ENCODE measurements around the gene HJURP. TPM values are rescaled to one million over a fixed set of nuclear protein-coding genes. Genes with fewer than 3 reads are reported as not detected.

Gene HJURP
- total and polyA plus RNA-seq, 4 donors, result 4.9 to 11.4 (median 9.7) TPM

GRCh38 chr2:233817361-233817911 lies 36.9 kb downstream of the HJURP start:
- no peak overlapping the region for H3K4me3 ChIP-seq (ENCODE audit: low read depth, low read length)
- WGBS (ENCODE audit: insufficient coverage), result 87% methylated on average over 3 of the region's 3 CpGs
- no peak overlapping the region for H3K27ac ChIP-seq (ENCODE audit: low read depth, low read length)
- DNase-seq (ENCODE audit: low read depth in 4 of 6, low spot score in 6 of 6), result no peak
- H3K9me3 ChIP-seq (ENCODE audit: control insufficient read depth, insufficient read depth, low read length), result no peaks in the 10 kb centered on the region
- no peaks in the 10 kb centered on the region for H3K27me3 ChIP-seq (ENCODE audit: control insufficient read depth, insufficient read depth, low read length)
- H3K36me3 ChIP-seq (ENCODE audit: control insufficient read depth, insufficient read depth, low read length), result no peaks in the 10 kb centered on the region
- peaks cover 5% of the 10 kb centered on the region for H3K4me1 ChIP-seq (ENCODE audit: control insufficient read depth, insufficient read depth, low read length)

GRCh38 chr2:233816771-233817170 lies 37.6 kb downstream of the HJURP start:
- H3K4me3 ChIP-seq (ENCODE audit: low read depth, low read length), result no peak overlapping the region
- no peaks in the 10 kb centered on the region for H3K9me3 ChIP-seq (ENCODE audit: control insufficient read depth, insufficient read depth, low read length)
- DNase-seq (ENCODE audit: low read depth in 4 of 6, low spot score in 6 of 6), result no peak
- no peak overlapping the region for H3K27ac ChIP-seq (ENCODE audit: low read depth, low read length)
- H3K36me3 ChIP-seq (ENCODE audit: control insufficient read depth, insufficient read depth, low read length), result no peaks in the 10 kb centered on the region
- WGBS (ENCODE audit: insufficient coverage), result 94% methylated on average over 3 of the region's 4 CpGs
- no peaks in the 10 kb centered on the region for H3K27me3 ChIP-seq (ENCODE audit: control insufficient read depth, insufficient read depth, low read length)
- H3K4me1 ChIP-seq (ENCODE audit: control insufficient read depth, insufficient read depth, low read length), result peaks cover 5% of the 10 kb centered on the region

- Histone ChIP-seq H3K9me3 (ENCODE audit: control insufficient read depth, insufficient read depth, low read length) (no peaks in the 10 kb centered on the region), H3K27me3 (ENCODE audit: control insufficient read depth, insufficient read depth, low read length) (no peaks in the 10 kb centered on the region), H3K27ac (ENCODE audit: low read depth, low read length) (no peak overlapping the region), H3K4me1 (ENCODE audit: control insufficient read depth, insufficient read depth, low read length) (peaks cover 5% of the 10 kb centered on the region), H3K4me3 (ENCODE audit: low read depth, low read length) (no peak overlapping the region), H3K36me3 (ENCODE audit: control insufficient read depth, insufficient read depth, low read length) (no peaks in the 10 kb centered on the region)
- DNase-seq (ENCODE audit: low read depth in 4 of 6, low spot score in 6 of 6), result peak in 2 of 6 donors; percentile 24 to 34
- 0% methylated on average over 1 of the region's 2 CpGs for WGBS (ENCODE audit: insufficient coverage)
Measured at GRCh38 chr2:233816334-233816733, 38.0 kb downstream of the HJURP start.

GRCh38 chr2:233815861-233816260 lies 38.5 kb downstream of the HJURP start:
- WGBS (ENCODE audit: insufficient coverage), result no CpG with 5 or more reads among the region's 6 CpGs

GRCh38 chr2:233814056-233814835 lies 40.1 kb downstream of the HJURP start:
- peaks cover 5% of the 10 kb centered on the region for H3K4me1 ChIP-seq (ENCODE audit: control insufficient read depth, insufficient read depth, low read length)
- H3K27ac ChIP-seq (ENCODE audit: low read depth, low read length), result no peak overlapping the region
- no peaks in the 10 kb centered on the region for H3K9me3 ChIP-seq (ENCODE audit: control insufficient read depth, insufficient read depth, low read length)
- no peaks in the 10 kb centered on the region for H3K27me3 ChIP-seq (ENCODE audit: control insufficient read depth, insufficient read depth, low read length)
- no peak overlapping the region for H3K4me3 ChIP-seq (ENCODE audit: low read depth, low read length)
- WGBS (ENCODE audit: insufficient coverage), result 52% methylated on average over 2 of the region's 2 CpGs
- H3K36me3 ChIP-seq (ENCODE audit: control insufficient read depth, insufficient read depth, low read length), result no peaks in the 10 kb centered on the region
- DNase-seq (ENCODE audit: low read depth in 4 of 6, low spot score in 6 of 6), result peak in 2 of 6 donors; percentile 16 to 89

More at GRCh38 chr2:233815861-233816260, 38.5 kb downstream of the HJURP start:
- H3K27ac ChIP-seq (ENCODE audit: low read depth, low read length), result no peak overlapping the region
- no peaks in the 10 kb centered on the region for H3K9me3 ChIP-seq (ENCODE audit: control insufficient read depth, insufficient read depth, low read length)
- no peaks in the 10 kb centered on the region for H3K27me3 ChIP-seq (ENCODE audit: control insufficient read depth, insufficient read depth, low read length)
- no peak for DNase-seq (ENCODE audit: low read depth in 4 of 6, low spot score in 6 of 6)
- H3K36me3 ChIP-seq (ENCODE audit: control insufficient read depth, insufficient read depth, low read length), result no peaks in the 10 kb centered on the region
- no peak overlapping the region for H3K4me3 ChIP-seq (ENCODE audit: low read depth, low read length)
- H3K4me1 ChIP-seq (ENCODE audit: control insufficient read depth, insufficient read depth, low read length), result peaks cover 5% of the 10 kb centered on the region

- H3K27ac ChIP-seq (ENCODE audit: low read depth, low read length), result no peak overlapping the region
- peaks cover 5% of the 10 kb centered on the region for H3K4me1 ChIP-seq (ENCODE audit: control insufficient read depth, insufficient read depth, low read length)
- no peak for DNase-seq (ENCODE audit: low read depth in 4 of 6, low spot score in 6 of 6)
- H3K9me3 ChIP-seq (ENCODE audit: control insufficient read depth, insufficient read depth, low read length), result no peaks in the 10 kb centered on the region
- WGBS (ENCODE audit: insufficient coverage), result 89% methylated on average over 2 of the region's 3 CpGs
- H3K27me3 ChIP-seq (ENCODE audit: control insufficient read depth, insufficient read depth, low read length), result no peaks in the 10 kb centered on the region
- no peak overlapping the region for H3K4me3 ChIP-seq (ENCODE audit: low read depth, low read length)
- H3K36me3 ChIP-seq (ENCODE audit: control insufficient read depth, insufficient read depth, low read length), result no peaks in the 10 kb centered on the region
Measured at GRCh38 chr2:233813236-233814055, 40.9 kb downstream of the HJURP start.

- Histone ChIP-seq H3K9me3 (ENCODE audit: control insufficient read depth, insufficient read depth, low read length) (no peaks in the 10 kb centered on the region), H3K27me3 (ENCODE audit: control insufficient read depth, insufficient read depth, low read length) (no peaks in the 10 kb centered on the region), H3K4me3 (ENCODE audit: low read depth, low read length) (no peak overlapping the region), H3K4me1 (ENCODE audit: control insufficient read depth, insufficient read depth, low read length) (peaks cover 4% of the 10 kb centered on the region), H3K36me3 (ENCODE audit: control insufficient read depth, insufficient read depth, low read length) (no peaks in the 10 kb centered on the region), H3K27ac (ENCODE audit: low read depth, low read length) (no peak overlapping the region)
- DNase-seq (ENCODE audit: low read depth in 4 of 6, low spot score in 6 of 6), result no peak
- 92% methylated on average over 3 of the region's 8 CpGs for WGBS (ENCODE audit: insufficient coverage)
Measured at GRCh38 chr2:233811732-233812131, 42.6 kb downstream of the HJURP start.

- H3K9me3 ChIP-seq (ENCODE audit: control insufficient read depth, insufficient read depth, low read length), result no peaks in the 10 kb centered on the region
- 86% methylated on average over 4 of the region's 4 CpGs for WGBS (ENCODE audit: insufficient coverage)
- H3K27ac ChIP-seq (ENCODE audit: low read depth, low read length), result no peak overlapping the region
- H3K4me3 ChIP-seq (ENCODE audit: low read depth, low read length), result no peak overlapping the region
- H3K4me1 ChIP-seq (ENCODE audit: control insufficient read depth, insufficient read depth, low read length), result no peaks in the 10 kb centered on the region
- no peaks in the 10 kb centered on the region for H3K36me3 ChIP-seq (ENCODE audit: control insufficient read depth, insufficient read depth, low read length)
- H3K27me3 ChIP-seq (ENCODE audit: control insufficient read depth, insufficient read depth, low read length), result no peaks in the 10 kb centered on the region
- no peak for DNase-seq (ENCODE audit: low read depth in 4 of 6, low spot score in 6 of 6)
Measured at GRCh38 chr2:233811087-233811486, 43.2 kb downstream of the HJURP start.

- no peaks in the 10 kb centered on the region for H3K4me1 ChIP-seq (ENCODE audit: control insufficient read depth, insufficient read depth, low read length)
- H3K27me3 ChIP-seq (ENCODE audit: control insufficient read depth, insufficient read depth, low read length), result no peaks in the 10 kb centered on the region
- no peak for DNase-seq (ENCODE audit: low read depth in 4 of 6, low spot score in 6 of 6)
- no peak overlapping the region for H3K4me3 ChIP-seq (ENCODE audit: low read depth, low read length)
- no peak overlapping the region for H3K27ac ChIP-seq (ENCODE audit: low read depth, low read length)
- 89% methylated on average over 6 of the region's 6 CpGs for WGBS (ENCODE audit: insufficient coverage)
- no peaks in the 10 kb centered on the region for H3K9me3 ChIP-seq (ENCODE audit: control insufficient read depth, insufficient read depth, low read length)
- no peaks in the 10 kb centered on the region for H3K36me3 ChIP-seq (ENCODE audit: control insufficient read depth, insufficient read depth, low read length)
Measured at GRCh38 chr2:233810385-233810784, 44.0 kb downstream of the HJURP start.
